SK-N-SH treated with all-trans-retinoic acid at 6 μM for 48 hours (cell line): Measurements from ENCODE around the gene CHTF8.

ENCODE experiments used
- ATAC-seq: fragments of 200-7000 bp; cut with Tn5 transposase; 3 replicates; pipeline ENCODE4 v1.9.1; 2020; ENCODE audit warnings: mild to moderate bottlenecking, moderate library complexity
- ARNTL ChIP-seq: fragments of 450-650 bp; formaldehyde crosslinking; IDR thresholded peaks from 2 replicates; pipeline ENCODE4 v1.5.0; 2020; ENCODE audit warnings: low read depth, mild to moderate bottlenecking, moderate library complexity, borderline replicate concordance
- BACH2 ChIP-seq: fragments of 250-450 bp; sonication (Bioruptor Pico); IDR thresholded peaks from 2 replicates; pipeline ENCODE4 v1.9.0; 2021; ENCODE audit warnings: mild to moderate bottlenecking, borderline replicate concordance
- CREB5 ChIP-seq: fragments of 250-450 bp; sonication (Bioruptor Pico); IDR thresholded peaks from 2 replicates; pipeline ENCODE4 v1.5.1; 2020; ENCODE audit warnings: low read depth, mild to moderate bottlenecking, moderate library complexity
- CSDC2 ChIP-seq: fragments of 250-450 bp; sonication (Bioruptor Pico); IDR thresholded peaks from 2 replicates; pipeline ENCODE4 v1.5.0; 2020; ENCODE audit warnings: mild to moderate bottlenecking, moderate library complexity
- CSRNP3 ChIP-seq: fragments of 250-450 bp; sonication (Bioruptor Pico); IDR thresholded peaks from 2 replicates; pipeline ENCODE4 v1.5.1; 2021; ENCODE audit warnings: mild to moderate bottlenecking, moderate library complexity
- ESRRG ChIP-seq: fragments of 250-450 bp; sonication (Bioruptor Pico); IDR thresholded peaks from 2 replicates; pipeline ENCODE4 v1.6.1; 2021; ENCODE audit warnings: mild to moderate bottlenecking
- GLIS3 ChIP-seq: fragments of 250-450 bp; sonication (Bioruptor Pico); IDR thresholded peaks from 2 replicates; pipeline ENCODE4 v1.5.0; 2020; ENCODE audit warnings: mild to moderate bottlenecking, moderate library complexity
- ISL1 ChIP-seq: fragments of 250-450 bp; sonication (Bioruptor Pico); IDR thresholded peaks from 2 replicates; pipeline ENCODE4 v2.1.2; 2022; ENCODE audit warnings: mild to moderate bottlenecking, moderate library complexity
- PATZ1 ChIP-seq: fragments of 250-450 bp; sonication (Bioruptor Pico); IDR thresholded peaks from 2 replicates; pipeline ENCODE4 v1.8.0; 2020; ENCODE audit warnings: mild to moderate bottlenecking, moderate library complexity, borderline replicate concordance
- PPARA ChIP-seq: fragments of 250-450 bp; sonication (Bioruptor Pico); IDR thresholded peaks from 2 replicates; pipeline ENCODE4 v1.5.0; 2020; ENCODE audit warnings: mild to moderate bottlenecking, borderline replicate concordance
- RARB ChIP-seq: fragments of 250-450 bp; sonication (Bioruptor Pico); IDR thresholded peaks from 2 replicates; pipeline ENCODE4 v1.8.0; 2021; ENCODE audit warnings: mild to moderate bottlenecking, moderate library complexity
- SNAI2 ChIP-seq: fragments of 250-450 bp; sonication (Bioruptor Pico); IDR thresholded peaks from 2 replicates; pipeline ENCODE4 v1.5.0; 2020; ENCODE audit warnings: mild to moderate bottlenecking, moderate library complexity
- TOX ChIP-seq: fragments of 250-450 bp; sonication (Bioruptor Pico); IDR thresholded peaks from 2 replicates; pipeline ENCODE4 v1.8.0; 2021; ENCODE audit warnings: mild to moderate bottlenecking, moderate library complexity, borderline replicate concordance
- TSHZ2 ChIP-seq: fragments of 250-450 bp; sonication (Bioruptor Pico); IDR thresholded peaks from 2 replicates; pipeline ENCODE4 v1.5.0; 2020; ENCODE audit warnings: mild to moderate bottlenecking, moderate library complexity
- ZFP30 ChIP-seq: fragments of 450-650 bp; formaldehyde crosslinking; IDR thresholded peaks from 2 replicates; pipeline ENCODE4 v1.5.0; 2022; ENCODE audit warnings: mild to moderate bottlenecking, moderate library complexity
- ZNF565 ChIP-seq: fragments of 450-650 bp; formaldehyde crosslinking; conservative IDR thresholded peaks from 2 replicates; pipeline ENCODE4 v1.5.0; 2020; ENCODE audit warnings: low read depth, mild to moderate bottlenecking, moderate library complexity
- ZNF70 ChIP-seq: fragments of 450-650 bp; formaldehyde crosslinking; IDR thresholded peaks from 2 replicates; pipeline ENCODE4 v1.5.0; 2020; ENCODE audit warnings: mild to moderate bottlenecking, moderate library complexity
- ZNF8 ChIP-seq: fragments of 450-650 bp; formaldehyde crosslinking; IDR thresholded peaks from 2 replicates; pipeline ENCODE4 v1.5.0; 2020; ENCODE audit warnings: mild to moderate bottlenecking, moderate library complexity
- TF ChIP-seq, protein P1 (sequence below): fragments of 250-450 bp; sonication (Bioruptor Pico); IDR thresholded peaks from 2 replicates; pipeline ENCODE4 v1.8.0; 2021; ENCODE audit warnings: low read depth, mild to moderate bottlenecking, moderate library complexity, borderline replicate concordance

The CHTF8 gene

GRCh38 chr16:69095193-69095592 lies 37.2 kb downstream of the CHTF8 start (continued):
- no peak for TF ChIP-seq CSRNP3
- no peak for TF ChIP-seq PATZ1
- no peak for TF ChIP-seq RARB
- TF ChIP-seq ESRRG (CRISPR knock-in tag), result no peak
- no peak for TF ChIP-seq ARNTL (CRISPR knock-in tag)

DNA sequence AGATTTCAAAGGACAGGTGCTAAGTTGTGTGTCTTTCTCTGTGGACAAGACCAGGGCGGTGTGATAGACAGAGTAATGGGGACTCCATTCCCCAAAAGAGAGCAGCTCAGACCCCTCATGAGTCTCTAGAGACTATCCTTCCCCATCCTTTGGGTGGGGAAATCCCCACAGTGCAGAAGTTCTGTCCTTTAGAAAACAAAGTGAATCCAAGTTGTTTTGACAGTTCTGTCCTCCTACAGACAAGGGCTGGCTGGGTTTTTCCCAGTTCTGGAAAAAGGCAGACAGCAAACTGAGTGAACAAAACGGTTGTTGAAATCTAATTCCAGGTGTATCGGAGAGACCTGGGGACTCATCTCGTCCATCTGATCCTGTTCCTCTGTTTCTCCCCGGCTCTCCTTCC lies 37.9 kb downstream of the CHTF8 start:
- TF ChIP-seq, protein P1, sequence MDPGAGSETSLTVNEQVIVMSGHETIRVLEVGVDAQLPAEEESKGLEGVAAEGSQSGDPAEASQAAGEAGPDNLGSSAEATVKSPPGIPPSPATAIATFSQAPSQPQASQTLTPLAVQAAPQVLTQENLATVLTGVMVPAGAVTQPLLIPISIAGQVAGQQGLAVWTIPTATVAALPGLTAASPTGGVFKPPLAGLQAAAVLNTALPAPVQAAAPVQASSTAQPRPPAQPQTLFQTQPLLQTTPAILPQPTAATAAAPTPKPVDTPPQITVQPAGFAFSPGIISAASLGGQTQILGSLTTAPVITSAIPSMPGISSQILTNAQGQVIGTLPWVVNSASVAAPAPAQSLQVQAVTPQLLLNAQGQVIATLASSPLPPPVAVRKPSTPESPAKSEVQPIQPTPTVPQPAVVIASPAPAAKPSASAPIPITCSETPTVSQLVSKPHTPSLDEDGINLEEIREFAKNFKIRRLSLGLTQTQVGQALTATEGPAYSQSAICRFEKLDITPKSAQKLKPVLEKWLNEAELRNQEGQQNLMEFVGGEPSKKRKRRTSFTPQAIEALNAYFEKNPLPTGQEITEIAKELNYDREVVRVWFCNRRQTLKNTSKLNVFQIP (CRISPR knock-in tag), result no peak
- TF ChIP-seq TSHZ2 (CRISPR knock-in tag) (no peak), SNAI2 (no peak), ZNF70 (CRISPR knock-in tag) (no peak), TOX (CRISPR knock-in tag) (no peak), ZNF8 (no peak), BACH2 (CRISPR knock-in tag) (no peak), CSDC2 (CRISPR knock-in tag) (no peak), GLIS3 (CRISPR knock-in tag) (no peak), ISL1 (CRISPR knock-in tag) (no peak), PPARA (no peak), CREB5 (CRISPR knock-in tag) (no peak), CSRNP3 (no peak)
- TF ChIP-seq, all 23 proteins: peak for 0
- ATAC-seq, result no peak; the same call in 2 of the 3 replicates

DNA sequence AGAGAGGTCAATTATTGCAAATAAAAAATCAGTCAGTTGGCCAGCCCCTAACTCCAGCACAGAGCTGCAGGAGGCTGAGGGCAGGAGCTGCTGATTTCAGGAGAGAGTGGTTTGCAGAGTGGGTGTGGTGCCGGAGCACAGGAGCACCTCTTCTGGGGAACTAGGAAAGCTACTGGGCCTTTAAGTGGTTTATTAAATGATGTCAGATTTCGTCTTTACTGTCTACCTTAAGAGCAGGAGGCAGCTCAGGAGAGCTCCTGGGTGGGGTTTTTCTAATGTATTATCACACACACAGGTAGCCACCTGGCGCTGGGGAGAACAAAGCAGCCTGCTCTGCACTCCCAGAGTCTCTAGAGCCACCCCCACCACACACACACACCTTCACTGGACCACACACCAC lies 38.4 kb downstream of the CHTF8 start:
- TF ChIP-seq RARB (no peak), PPARA (no peak), PATZ1 (no peak), ARNTL (CRISPR knock-in tag) (no peak), ZNF565 (no peak), ZFP30 (CRISPR knock-in tag) (no peak)
- no peak for ATAC-seq
